ENCODE results near the gene DCC.
A peak's percentile ranks its signal among the peaks of the same experiment; 100 is the strongest.

The DCC gene

DNA sequence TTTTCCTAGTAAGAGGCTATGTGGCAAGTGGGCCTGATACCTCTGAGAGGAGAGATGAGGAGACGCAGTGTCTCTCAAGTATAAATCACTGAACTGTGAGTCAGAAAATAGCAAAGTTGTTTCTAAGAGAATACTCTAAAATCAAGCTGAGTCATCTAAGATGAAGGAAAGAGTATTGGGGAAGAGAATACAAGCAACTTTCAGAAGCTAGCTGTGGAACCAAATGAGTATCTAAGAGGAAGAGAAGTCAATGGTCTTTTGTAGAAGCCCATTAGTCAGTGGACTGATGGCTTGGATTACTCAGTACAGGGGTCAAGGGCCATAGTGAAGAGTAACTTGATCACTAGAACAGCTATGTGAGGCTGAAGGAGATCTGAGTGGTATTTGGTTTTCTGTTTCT, 2.7 kb upstream of the DCC start:
- no peaks in the 10 kb centered on the region for H3K36me3 ChIP-seq
- H3K9me3 ChIP-seq: no peaks in the 10 kb centered on the region
- no peak overlapping the region for H3K4me3 ChIP-seq (ENCODE audit: low read depth, low read length)
- H3K27me3 ChIP-seq: peaks cover 24% of the 10 kb centered on the region
- no peaks in the 10 kb centered on the region for H3K4me1 ChIP-seq
- TF ChIP-seq, protein P1, sequence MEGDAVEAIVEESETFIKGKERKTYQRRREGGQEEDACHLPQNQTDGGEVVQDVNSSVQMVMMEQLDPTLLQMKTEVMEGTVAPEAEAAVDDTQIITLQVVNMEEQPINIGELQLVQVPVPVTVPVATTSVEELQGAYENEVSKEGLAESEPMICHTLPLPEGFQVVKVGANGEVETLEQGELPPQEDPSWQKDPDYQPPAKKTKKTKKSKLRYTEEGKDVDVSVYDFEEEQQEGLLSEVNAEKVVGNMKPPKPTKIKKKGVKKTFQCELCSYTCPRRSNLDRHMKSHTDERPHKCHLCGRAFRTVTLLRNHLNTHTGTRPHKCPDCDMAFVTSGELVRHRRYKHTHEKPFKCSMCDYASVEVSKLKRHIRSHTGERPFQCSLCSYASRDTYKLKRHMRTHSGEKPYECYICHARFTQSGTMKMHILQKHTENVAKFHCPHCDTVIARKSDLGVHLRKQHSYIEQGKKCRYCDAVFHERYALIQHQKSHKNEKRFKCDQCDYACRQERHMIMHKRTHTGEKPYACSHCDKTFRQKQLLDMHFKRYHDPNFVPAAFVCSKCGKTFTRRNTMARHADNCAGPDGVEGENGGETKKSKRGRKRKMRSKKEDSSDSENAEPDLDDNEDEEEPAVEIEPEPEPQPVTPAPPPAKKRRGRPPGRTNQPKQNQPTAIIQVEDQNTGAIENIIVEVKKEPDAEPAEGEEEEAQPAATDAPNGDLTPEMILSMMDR (IDR thresholded peaks at IDR 0.05; ENCODE audit: low read depth, low read length): no peak
- DNase-seq: no peak

DNA sequence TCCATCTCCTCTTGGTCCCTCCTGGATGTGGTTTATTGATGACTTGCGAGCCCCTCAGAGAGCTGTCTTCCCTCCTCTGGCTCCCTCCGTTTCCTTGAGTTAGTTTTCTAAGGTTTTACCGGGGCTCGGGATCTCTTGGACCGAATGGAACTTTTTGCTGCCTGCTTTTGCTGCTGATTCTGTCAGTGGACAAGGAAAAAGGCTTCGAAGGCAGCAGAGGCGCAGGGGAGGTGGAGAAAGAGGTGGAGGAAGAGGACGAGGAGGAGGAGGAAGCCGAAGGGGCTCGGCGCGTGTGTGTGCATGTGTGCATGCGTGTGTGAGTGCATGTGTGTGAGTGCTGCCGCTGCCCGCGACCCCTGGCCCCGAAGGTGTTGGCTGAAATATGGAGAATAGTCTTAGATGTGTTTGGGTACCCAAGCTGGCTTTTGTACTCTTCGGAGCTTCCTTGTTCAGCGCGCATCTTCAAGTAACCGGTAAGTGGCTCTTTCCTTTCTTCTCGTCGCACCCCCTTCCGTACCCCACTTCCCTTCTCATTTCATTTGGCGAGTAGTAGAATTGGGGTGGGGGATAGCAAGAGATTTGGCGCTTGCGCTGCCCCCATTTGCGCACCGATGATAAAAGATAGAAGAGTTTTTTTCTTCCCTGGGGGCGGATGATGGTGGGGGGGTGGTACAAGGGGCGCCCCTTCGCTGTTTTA, 557 bp downstream of the DCC start:
- no peak overlapping the region for H3K4me3 ChIP-seq (ENCODE audit: low read depth, low read length)

DNA sequence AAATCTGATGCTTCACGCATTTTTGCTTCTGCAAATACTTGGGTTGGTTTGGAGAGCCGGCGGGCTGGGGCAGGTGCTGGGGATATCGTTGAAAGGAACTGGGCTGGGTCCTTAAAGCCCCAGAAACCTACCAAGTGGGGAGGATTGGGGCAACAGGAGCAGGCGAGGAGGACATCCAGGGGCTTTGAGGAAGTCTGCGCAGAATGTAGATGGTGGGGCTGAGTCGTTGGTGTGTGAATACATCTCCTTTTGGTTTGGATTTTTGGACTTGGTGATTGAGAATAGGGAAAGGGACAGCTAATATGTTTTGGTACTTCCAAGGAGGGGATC, 1.1 kb downstream of the DCC start:
- H3K27me3 ChIP-seq: peaks cover 24% of the 10 kb centered on the region
- TF ChIP-seq, protein P1 (IDR thresholded peaks at IDR 0.05; ENCODE audit: low read depth, low read length): no peak
- H3K36me3 ChIP-seq: no peaks in the 10 kb centered on the region
- H3K9me3 ChIP-seq: no peaks in the 10 kb centered on the region
- no peak overlapping the region for H3K4me3 ChIP-seq (ENCODE audit: low read depth, low read length)
- DNase-seq: no peak
- H3K4me1 ChIP-seq: no peaks in the 10 kb centered on the region

More for the DNA sequence above, 557 bp downstream of the DCC start:
- H3K27me3 ChIP-seq: peaks cover 24% of the 10 kb centered on the region
- DNase-seq: no peak
- no peaks in the 10 kb centered on the region for H3K9me3 ChIP-seq
- H3K4me1 ChIP-seq: no peaks in the 10 kb centered on the region
- TF ChIP-seq, protein P1 (IDR thresholded peaks at IDR 0.05; ENCODE audit: low read depth, low read length): no peak
- H3K36me3 ChIP-seq: no peaks in the 10 kb centered on the region

DNA sequence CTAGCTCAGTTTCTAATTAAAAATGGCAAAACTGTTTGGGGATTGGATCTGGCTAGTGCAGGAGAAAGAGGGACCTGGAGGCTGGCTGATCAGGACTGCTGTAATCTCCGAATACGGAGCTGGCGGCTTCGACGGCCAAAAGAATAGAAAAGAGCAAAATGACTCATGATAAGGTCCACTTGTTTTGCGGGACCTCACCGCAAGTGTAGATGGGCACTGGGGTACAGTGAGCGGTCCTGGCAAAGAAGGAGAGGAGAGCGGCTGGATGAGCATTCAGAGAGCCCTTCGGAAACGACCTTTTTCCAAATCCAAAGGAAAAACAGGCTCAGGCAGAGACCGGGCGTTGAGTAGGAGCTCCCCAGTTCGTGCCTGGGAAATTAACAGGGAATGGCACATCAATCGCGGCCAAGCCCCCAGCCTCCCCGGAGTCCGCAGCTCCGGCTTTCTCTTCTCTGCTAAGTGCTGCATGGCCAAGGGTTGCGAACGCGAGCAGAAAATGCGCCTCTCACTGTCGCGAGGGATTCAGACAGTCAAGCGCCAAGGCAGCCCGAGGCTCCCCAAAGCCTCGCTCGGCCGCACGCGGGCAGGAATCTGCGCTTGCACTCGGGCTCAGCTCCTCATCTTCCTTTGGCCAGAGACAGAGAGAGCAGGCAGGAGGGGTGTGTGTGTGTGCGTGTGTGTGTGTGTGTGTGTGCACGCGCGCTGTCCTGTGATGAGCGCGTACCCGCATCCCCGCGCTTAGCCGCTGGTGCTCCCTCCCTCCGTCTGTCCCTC, 1.8 kb downstream of the DCC start:
- Histone ChIP-seq H3K27me3 (peaks cover 24% of the 10 kb centered on the region), H3K4me1 (no peaks in the 10 kb centered on the region), H3K9me3 (no peaks in the 10 kb centered on the region), H3K36me3 (no peaks in the 10 kb centered on the region), H3K4me3 (ENCODE audit: low read depth, low read length) (no peak overlapping the region)
- TF ChIP-seq, protein P1 (IDR thresholded peaks at IDR 0.05; ENCODE audit: low read depth, low read length): no peak
- peak; percentile 8 for DNase-seq

DNA sequence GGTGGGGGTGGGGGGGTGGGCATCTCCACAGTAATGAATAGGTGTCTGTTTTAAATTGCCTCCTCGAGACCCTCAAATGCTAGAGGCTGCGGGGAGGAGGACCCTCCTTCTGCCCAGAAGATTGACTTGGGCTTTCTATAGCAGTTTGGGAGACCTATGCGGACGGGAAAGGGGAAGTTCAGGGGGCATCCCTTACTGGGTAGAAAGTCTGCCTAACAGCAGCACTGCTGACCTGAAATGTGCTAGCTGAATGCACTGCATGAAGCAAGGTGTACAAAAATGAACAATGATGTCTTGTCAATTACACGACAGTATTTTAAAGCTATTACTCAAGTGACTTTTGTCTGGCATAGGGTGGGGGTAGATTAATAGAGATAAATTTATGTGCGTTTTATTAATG, 2.5 kb downstream of the DCC start:
- TF ChIP-seq, protein P1 (IDR thresholded peaks at IDR 0.05; ENCODE audit: low read depth, low read length): no peak
- no peaks in the 10 kb centered on the region for H3K9me3 ChIP-seq
- no peaks in the 10 kb centered on the region for H3K36me3 ChIP-seq
- no peaks in the 10 kb centered on the region for H3K4me1 ChIP-seq
- no peak for DNase-seq
- no peak overlapping the region for H3K4me3 ChIP-seq (ENCODE audit: low read depth, low read length)
- peaks cover 24% of the 10 kb centered on the region for H3K27me3 ChIP-seq

DNA sequence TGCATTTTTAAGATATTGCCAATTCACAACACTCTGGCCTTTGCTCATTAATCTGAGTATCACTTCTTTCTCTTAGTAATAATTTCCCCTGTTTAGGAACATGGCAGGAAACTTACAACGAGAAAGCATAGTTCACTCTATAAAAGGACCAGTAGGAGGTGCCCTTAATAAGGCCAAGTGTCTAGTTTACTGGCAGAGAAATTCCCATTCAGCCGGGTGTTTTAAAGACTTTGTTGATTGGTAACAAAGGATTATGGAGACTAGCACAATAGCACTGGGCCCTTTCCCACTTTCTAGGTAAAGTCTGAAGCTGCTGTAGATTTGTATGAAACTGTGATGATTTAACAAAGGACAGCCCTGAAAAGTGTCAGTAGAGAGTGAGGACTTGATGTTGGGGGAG, 3.1 kb downstream of the DCC start:
- no peak for DNase-seq

More for the DNA sequence above, 3.1 kb downstream of the DCC start:
- TF ChIP-seq, protein P1 (IDR thresholded peaks at IDR 0.05; ENCODE audit: low read depth, low read length): 0 out of 2 replicates have a peak, but pooled peaks have one; percentile 20
- H3K4me1 ChIP-seq: no peaks in the 10 kb centered on the region
- peaks cover 24% of the 10 kb centered on the region for H3K27me3 ChIP-seq
- H3K9me3 ChIP-seq: no peaks in the 10 kb centered on the region
- H3K4me3 ChIP-seq (ENCODE audit: low read depth, low read length): no peak overlapping the region
- no peaks in the 10 kb centered on the region for H3K36me3 ChIP-seq

Data from BE2C (cell line).